GM18526 (cell line): ENCODE results near the gene PPM1H.

Experiments used
- POLR2A ChIP-seq: IDR thresholded peaks from 3 replicates; pipeline ENCODE4 v1.6.1; 2011; ENCODE audit not compliant: insufficient read length; ENCODE audit errors: extremely low read depth

PPM1H gene

DNA sequence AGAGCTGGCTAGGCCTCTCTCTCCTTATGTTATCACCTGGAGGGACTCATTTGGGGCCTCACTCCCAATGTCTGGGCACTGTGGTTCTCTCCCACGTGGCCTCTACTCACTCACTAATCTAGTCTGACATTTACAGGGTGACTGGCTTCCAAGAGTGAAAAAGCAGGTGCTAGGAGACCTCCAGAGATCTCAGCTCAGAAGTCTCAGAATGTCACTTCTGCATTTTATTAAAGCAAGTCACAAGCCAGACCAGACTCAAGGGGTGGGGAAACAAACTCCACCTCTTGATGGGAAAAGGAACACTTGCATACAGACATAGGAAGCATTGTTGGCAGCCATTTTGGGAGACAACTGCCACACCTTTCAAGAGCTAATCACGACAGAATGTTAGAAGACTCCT is 292.5 kb downstream of the PPM1H start:
- TF ChIP-seq POLR2A, result no peak

- TF ChIP-seq POLR2A, result no peak
Measured at GRCh38 chr12:62640910-62641448, 294.0 kb downstream of the PPM1H start.

- no peak for TF ChIP-seq POLR2A
Measured at GRCh38 chr12:62637679-62638078, 297.3 kb downstream of the PPM1H start.

GRCh38 chr12:62635649-62636048 is 299.3 kb downstream of the PPM1H start:
- no peak for TF ChIP-seq POLR2A

GRCh38 chr12:62632411-62632918 is 302.5 kb downstream of the PPM1H start:
- no peak for TF ChIP-seq POLR2A

DNA sequence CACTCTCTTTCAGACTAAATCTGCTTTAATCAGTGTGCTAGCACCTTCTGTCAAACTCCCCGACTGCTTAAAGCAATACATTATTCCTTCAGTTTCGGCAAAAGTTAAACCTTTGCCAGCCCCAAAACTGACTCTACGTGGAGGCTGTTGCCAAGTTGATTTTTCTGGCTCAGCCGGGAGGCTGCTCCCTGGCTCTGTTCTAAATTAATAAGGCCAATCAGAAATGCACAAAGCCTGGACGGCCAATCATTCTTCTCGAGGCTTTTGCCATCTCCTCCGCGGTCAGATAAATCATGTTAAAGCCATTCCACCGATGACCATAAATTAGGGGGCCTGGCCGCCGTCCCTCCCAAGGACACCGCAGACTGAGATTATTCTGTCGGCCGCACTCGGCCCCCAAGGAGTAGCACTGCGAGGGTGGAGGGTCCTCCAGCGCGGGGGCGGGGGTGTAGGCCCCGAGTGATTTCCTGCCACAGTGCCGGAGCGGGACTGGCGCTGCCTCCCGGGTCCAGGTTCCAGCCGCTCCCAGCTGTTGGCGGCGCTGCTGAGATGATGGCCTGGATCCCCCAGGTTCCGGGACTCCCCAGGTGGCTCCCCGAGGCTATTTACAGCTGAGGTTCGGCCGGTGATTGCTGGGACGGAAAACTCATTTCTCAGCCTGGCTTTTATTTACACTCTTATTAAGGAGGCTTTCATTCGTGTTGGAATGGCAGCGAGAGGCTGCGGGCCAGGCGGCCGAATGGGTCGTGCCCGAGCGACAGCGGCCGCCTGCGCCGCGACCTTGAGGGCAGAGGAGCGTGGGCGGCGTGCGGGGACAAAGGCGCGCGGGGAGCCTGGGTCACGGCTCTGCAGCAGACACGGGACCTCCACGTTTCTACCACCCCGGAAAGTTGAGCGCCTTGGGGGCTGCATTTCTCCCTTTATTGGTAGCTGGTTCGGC is 303.2 kb downstream of the PPM1H start:
- no peak for TF ChIP-seq POLR2A

DNA sequence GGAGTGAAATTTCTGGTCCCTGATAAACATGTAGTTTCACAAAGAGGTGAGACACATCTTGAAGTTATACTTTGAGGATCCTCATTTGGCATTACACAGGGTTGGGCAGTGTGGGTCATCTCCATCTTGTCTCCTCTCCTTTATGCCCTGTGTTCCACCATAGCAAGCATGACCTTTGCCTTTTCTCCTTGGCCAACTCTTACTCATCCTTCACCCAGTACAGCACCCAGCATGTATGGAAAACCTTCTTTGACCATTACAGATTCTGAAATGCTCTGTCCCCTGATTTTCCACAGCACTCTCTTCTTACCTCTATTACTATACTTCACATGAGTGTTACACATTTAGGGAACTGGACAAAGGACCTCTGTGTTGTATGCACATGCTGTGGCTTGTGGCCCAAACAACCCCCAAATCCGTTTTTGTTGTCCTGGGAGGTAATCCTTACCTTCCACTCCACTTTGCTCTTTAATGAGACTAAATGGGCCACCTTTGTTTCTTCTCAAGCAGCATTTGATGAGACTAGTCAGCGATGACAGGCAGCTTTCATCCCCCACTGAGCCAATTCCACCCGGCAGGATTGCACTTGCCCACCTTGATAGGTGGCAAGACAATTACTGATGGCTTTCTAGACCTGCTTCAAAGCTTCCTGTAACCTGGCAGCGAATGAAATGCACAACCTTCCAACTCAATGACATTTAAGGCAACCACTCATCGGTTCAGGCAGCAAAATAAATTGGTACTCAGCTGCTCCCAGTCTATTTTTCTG is 304.8 kb downstream of the PPM1H start:
- no peak for TF ChIP-seq POLR2A

- TF ChIP-seq POLR2A, result no peak
Measured at GRCh38 chr12:62629413-62629812, 305.5 kb downstream of the PPM1H start.

DNA sequence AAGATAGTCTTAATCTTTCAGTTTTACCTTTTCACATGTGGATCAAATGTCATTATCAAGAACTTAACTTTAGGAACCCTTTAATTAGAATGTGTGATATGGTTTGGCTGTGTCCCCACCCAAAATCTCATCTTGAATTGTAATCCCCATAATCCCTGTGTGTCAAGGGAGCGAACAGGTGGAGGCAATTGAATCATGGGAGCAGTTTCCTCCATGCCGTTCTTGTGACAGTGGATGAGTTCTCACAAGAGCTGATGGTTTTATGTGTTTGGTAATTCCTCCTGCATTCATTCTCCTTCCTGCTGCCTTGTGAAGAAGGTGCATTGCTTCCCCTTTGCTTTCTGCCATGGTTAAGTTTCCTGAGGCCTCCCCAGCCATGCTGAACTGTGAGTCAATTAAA is 307.8 kb downstream of the PPM1H start:
- no peak for TF ChIP-seq POLR2A

DNA sequence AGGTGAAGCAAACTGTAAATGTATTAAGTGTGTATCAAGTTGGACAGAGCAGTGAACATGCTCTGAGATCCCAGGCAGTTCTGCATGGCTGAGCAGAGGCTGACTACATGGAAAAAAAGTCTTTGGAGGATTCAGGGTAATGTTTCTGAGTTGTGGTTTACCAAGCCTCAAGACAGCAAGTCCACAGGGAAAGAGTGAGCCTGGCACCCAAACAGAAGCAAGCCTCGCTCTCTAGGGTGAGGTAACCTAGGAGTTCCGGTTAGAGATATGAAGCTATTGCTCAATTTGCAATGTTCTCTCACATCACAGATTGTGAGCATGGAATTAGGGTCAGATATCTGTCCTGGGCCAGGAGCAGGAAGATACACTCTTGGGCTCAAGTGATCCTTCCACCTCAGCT is 309.7 kb downstream of the PPM1H start:
- TF ChIP-seq POLR2A, result no peak

DNA sequence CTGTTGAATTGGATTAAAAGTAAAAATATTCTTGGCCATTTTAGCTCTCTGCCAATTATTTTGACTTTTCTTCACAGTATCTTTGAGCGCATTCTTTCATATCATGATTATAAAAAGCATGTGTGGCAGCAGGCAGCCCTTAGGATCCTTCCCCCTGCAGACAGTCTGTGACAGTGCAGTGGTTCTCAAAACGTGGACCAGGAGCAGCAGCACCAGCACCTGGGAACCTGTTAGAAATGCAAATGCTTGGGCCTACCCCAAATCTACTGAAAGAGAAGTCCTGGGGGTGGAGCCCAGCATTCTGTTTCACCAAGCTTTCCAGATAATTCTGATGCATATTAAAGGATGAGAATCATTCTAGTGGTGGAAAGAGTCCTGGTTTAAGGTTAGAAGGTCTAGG is 312.8 kb downstream of the PPM1H start:
- TF ChIP-seq POLR2A, result no peak

DNA sequence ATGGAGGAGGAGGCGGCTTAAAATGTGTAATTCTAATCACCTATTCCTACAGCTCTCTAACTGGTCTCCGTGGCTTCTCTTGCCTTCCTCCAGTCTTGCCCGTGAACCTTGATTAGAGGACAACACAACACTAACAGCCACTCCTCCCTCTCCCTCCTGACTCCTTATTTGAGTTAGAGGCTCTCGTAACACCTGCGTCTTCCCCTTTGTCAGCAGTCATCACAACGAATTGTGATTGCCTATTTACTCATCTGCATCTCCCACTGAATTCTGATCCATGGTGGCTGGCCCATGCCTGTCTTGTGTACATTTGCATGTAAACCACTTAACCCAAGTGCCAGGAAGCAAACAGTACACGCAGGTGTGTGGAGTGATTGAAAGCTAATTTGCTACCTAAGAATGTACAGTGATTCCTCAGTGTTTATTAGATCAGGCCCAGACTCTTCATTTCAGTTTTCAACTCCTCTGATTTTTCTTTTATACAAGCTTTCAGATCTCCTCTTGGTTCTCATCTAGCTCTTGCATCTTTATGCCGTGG is 313.8 kb downstream of the PPM1H start:
- no peak for TF ChIP-seq POLR2A

GRCh38 chr12:62618930-62619329 is 316.0 kb downstream of the PPM1H start:
- no peak for TF ChIP-seq POLR2A

DNA sequence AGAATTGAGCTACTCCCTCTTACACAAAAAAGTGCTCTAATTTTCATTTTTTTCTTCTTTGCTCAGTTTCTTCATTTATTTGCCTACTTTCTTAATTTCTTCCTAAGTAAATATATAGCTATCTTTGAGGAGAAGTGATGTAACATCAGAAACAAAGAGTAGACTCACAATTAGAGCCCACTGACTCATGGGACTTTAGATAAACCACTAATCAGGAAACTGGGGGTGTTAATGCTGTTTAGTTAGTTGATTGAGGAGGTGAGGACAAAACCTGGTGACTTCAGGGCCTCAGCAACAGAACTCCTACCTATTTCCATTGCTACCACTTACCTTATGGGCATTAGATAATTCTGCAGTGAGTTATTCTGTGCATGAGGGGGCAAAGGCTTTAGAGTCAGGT is 316.6 kb downstream of the PPM1H start:
- no peak for TF ChIP-seq POLR2A

GRCh38 chr12:62613081-62613480 is 321.9 kb downstream of the PPM1H start:
- no peak for TF ChIP-seq POLR2A
